ENCODE results near the gene HYAL3. TPM values are rescaled to one million over a fixed set of nuclear protein-coding genes. Genes with fewer than 3 reads are reported as not detected.

The HYAL3 gene
- total RNA-seq, 1 donor from 2014 or later: 6.9 TPM

GRCh38 chr3:50319894-50320625 is 20.9 kb upstream of the HYAL3 start:
- DNase-seq (ENCODE audit: low read depth) (no peak), FAIRE-seq (no peak)
- peak overlapping the region; percentile 92 for H2AFZ ChIP-seq (ENCODE audit: low read depth, low read length)
- Mint-ChIP-seq H3K27ac (ENCODE audit: unreplicated experiment) (peak overlapping the region; percentile 96), H3K36me3 (ENCODE audit: low read depth, unreplicated experiment) (peaks cover 21% of the 10 kb centered on the region), H3K4me3 (ENCODE audit: unreplicated experiment) (peak overlapping the region; percentile 93), H3K27me3 (ENCODE audit: low read depth, unreplicated experiment) (no peaks in the 10 kb centered on the region), H3K4me1 (ENCODE audit: low read depth, unreplicated experiment) (peaks cover 23% of the 10 kb centered on the region), H3K9me3 (ENCODE audit: unreplicated experiment) (no peaks in the 10 kb centered on the region)
- peak overlapping the region; percentile 95 for H3K4me3 ChIP-seq (ENCODE audit: insufficient read depth, low read depth, low read length)
- H3K36me3 ChIP-seq (ENCODE audit: insufficient read depth, low read length): peaks cover 12% of the 10 kb centered on the region
- TF ChIP-seq CTCF (IDR thresholded peaks at IDR 0.05; ENCODE audit: insufficient read depth, low read depth, low read length) (no peak), EZH2 (IDR thresholded peaks at IDR 0.05; ENCODE audit: insufficient read depth, low read length) (no peak)
- H3K4me2 ChIP-seq (ENCODE audit: low read length): peak overlapping the region; percentile 93
- peak overlapping the region; percentile 96 for H3K9ac ChIP-seq (ENCODE audit: low read length)
- H3K4me1 ChIP-seq (ENCODE audit: insufficient read depth, low read length): peaks cover 29% of the 10 kb centered on the region
- H3K79me2 ChIP-seq (ENCODE audit: insufficient read depth, low read length): peaks cover 40% of the 10 kb centered on the region
- no peak overlapping the region for H3K27ac ChIP-seq (ENCODE audit: low read depth, low read length)
- no peaks in the 10 kb centered on the region for H3K9me3 ChIP-seq (ENCODE audit: insufficient read depth, low read depth, low read length)
- peaks cover 50% of the 10 kb centered on the region for H4K20me1 ChIP-seq (ENCODE audit: insufficient read depth, low read length)
- no peaks in the 10 kb centered on the region for H3K27me3 ChIP-seq (ENCODE audit: insufficient read depth, low read length)

GRCh38 chr3:50319181-50319893 is 20.1 kb upstream of the HYAL3 start:
- FAIRE-seq (no peak), DNase-seq (ENCODE audit: low read depth) (no peak)
- peaks cover 8% of the 10 kb centered on the region for H3K36me3 ChIP-seq (ENCODE audit: insufficient read depth, low read length)
- TF ChIP-seq CTCF (IDR thresholded peaks at IDR 0.05; ENCODE audit: insufficient read depth, low read depth, low read length) (no peak), EZH2 (IDR thresholded peaks at IDR 0.05; ENCODE audit: insufficient read depth, low read length) (no peak)
- Mint-ChIP-seq H3K4me3 (ENCODE audit: unreplicated experiment) (peak overlapping the region; percentile 93), H3K4me1 (ENCODE audit: low read depth, unreplicated experiment) (peaks cover 23% of the 10 kb centered on the region), H3K36me3 (ENCODE audit: low read depth, unreplicated experiment) (peaks cover 20% of the 10 kb centered on the region), H3K9me3 (ENCODE audit: unreplicated experiment) (no peaks in the 10 kb centered on the region), H3K27ac (ENCODE audit: unreplicated experiment) (no peak overlapping the region), H3K27me3 (ENCODE audit: low read depth, unreplicated experiment) (no peaks in the 10 kb centered on the region)
- H3K4me2 ChIP-seq (ENCODE audit: low read length): peak overlapping the region; percentile 93
- peaks cover 40% of the 10 kb centered on the region for H3K79me2 ChIP-seq (ENCODE audit: insufficient read depth, low read length)
- no peak overlapping the region for H2AFZ ChIP-seq (ENCODE audit: low read depth, low read length)
- no peak overlapping the region for H3K9ac ChIP-seq (ENCODE audit: low read length)
- H3K27ac ChIP-seq (ENCODE audit: low read depth, low read length): no peak overlapping the region
- H3K27me3 ChIP-seq (ENCODE audit: insufficient read depth, low read length): no peaks in the 10 kb centered on the region
- peaks cover 56% of the 10 kb centered on the region for H4K20me1 ChIP-seq (ENCODE audit: insufficient read depth, low read length)
- H3K4me1 ChIP-seq (ENCODE audit: insufficient read depth, low read length): peaks cover 29% of the 10 kb centered on the region
- H3K9me3 ChIP-seq (ENCODE audit: insufficient read depth, low read depth, low read length): no peaks in the 10 kb centered on the region
- no peak overlapping the region for H3K4me3 ChIP-seq (ENCODE audit: insufficient read depth, low read depth, low read length)

Data from astrocyte (in vitro differentiated cells and primary cell).